HG03060 (cell line): ENCODE measurements around the gene ATP6V1F.

ENCODE experiments used
- ATAC-seq: cut with Tn5 transposase; IDR thresholded peaks from one replicate; pipeline ENCODE4 v1.9.1; 2021; ENCODE audit warnings: low read depth, moderate number of reproducible peaks; ENCODE audit not compliant: unreplicated experiment

The ATP6V1F gene

DNA sequence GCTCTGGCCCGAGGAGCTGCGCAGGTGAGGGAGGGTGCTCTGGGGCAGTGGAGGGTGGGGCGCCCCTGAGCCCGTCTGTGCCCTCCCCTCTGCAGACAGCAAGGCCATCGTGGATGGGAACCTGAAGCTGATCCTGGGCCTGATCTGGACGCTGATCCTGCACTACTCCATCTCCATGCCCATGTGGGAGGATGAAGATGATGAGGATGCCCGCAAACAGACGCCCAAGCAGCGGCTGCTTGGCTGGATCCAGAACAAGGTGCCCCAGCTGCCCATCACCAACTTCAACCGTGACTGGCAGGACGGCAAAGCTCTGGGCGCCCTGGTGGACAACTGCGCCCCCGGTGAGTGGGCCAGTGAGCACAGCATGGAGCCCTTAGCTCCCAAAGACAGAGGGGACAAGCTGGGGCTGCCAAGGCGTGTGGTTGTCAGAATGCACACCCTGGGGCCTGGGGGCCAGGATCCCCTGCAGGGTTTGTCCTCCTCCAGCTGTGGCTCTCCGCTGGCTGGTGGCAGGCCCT, 27.4 kb upstream of the ATP6V1F start:
- ATAC-seq: no peak

DNA sequence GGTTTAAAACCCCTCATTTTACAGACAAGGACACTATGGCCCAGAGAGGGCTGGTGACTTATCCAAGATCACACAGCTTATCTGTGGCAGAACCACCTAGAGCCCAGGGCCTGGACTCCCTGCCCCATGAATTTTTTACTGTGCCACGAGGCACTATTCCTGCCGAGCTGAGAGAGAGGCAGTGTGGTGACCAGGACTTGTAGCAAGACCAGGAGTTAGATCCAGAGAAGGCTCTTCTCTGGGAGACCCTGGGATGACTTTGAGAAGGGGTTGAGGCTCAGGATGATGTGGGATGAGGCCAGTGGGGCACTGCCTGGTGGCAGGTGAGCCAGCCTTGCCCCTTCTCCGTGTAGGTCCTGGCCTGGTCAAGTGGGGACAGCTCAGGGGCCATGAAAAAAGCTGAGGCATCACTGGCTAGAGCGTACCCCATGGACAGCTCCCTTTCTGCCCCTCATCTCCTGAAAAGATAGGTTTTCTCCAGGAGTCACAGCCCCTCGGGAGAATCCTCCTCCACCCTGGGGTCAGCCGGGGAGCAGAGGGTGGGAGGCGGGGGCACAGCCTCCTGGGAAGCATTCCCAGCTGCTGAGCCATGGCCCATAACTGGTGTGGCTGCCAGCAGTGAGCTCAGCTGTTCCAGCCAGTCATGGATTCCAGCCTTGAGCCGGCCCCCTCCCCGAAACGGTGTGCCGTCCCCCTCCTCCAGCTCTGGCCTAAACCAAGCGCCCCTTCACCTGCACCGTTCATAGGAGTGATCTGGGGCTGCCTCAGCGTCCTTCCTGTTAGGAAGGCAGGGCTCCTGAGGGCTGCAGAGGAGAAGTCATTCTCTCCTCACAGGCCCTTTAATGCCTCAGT, 26.6 kb upstream of the ATP6V1F start:
- ATAC-seq: no peak

DNA sequence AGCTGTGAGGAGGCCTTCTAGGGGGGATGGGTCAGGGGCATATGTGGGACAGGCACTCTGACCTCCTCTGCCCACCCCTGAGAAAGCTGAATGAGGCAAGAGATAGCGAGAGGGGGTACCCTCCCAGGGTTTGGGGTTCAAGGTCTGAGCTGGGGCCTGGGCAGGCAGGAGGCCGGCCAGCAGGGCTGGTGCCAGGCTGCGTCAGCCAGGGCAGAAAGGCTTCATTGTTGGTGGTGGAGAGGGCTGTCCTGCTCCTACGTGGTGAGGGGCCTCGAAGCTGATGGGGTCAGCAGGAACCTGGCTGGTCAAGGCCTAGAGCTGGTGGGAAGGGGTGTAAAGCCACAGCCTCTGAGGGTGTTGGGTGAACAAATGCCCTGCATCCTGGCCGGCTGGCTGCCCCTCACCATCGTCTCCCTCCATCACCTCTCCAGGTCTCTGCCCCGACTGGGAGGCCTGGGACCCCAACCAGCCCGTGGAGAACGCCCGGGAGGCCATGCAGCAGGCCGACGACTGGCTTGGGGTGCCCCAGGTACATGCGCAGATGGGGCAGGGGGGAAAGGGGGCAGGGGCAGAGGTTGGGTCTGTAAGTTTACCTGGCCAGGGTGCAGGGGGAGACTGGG, 25.8 kb upstream of the ATP6V1F start:
- ATAC-seq: no peak

DNA sequence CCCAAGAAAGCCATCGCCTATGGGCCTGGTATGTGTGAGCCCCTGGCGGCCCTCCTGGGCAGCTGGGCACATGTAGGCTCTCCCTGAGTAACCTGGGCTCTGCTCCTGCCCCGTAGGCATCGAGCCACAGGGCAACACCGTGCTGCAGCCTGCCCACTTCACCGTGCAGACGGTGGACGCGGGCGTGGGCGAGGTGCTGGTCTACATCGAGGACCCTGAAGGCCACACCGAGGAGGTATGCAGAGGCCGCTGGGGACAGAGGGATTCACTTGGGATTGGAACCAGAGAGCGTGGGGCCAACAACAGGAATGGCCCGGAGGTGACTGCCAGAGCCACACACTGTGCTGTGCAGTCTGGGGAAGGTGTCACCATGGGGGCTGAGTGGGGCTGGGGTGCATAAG, 25.1 kb upstream of the ATP6V1F start:
- no peak for ATAC-seq

DNA sequence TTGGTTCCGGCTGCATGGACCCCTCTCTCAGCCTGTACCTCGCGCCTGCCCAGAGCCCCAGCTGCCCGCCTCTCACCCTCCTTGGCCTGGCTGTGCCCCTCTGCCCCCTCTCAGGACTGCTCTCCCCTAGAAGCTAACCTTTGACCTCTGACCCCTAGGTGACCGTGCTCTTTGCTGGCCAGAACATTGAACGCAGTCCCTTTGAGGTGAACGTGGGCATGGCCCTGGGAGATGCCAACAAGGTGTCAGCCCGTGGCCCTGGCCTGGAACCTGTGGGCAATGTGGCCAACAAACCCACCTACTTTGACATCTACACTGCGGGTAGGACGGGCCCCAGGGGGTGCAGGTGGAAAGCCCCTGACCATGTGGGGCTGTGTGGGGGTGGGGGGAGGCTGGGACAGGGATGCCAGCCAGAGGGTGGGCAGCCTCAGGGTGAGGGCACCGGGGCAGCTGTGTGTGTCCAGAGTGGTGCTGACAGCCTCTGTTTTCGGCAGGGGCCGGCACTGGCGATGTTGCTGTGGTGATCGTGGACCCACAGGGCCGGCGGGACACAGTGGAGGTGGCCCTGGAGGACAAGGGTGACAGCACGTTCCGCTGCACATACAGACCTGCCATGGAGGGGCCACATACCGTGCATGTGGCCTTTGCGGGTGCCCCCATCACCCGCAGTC, 24.4 kb upstream of the ATP6V1F start:
- ATAC-seq: no peak

DNA sequence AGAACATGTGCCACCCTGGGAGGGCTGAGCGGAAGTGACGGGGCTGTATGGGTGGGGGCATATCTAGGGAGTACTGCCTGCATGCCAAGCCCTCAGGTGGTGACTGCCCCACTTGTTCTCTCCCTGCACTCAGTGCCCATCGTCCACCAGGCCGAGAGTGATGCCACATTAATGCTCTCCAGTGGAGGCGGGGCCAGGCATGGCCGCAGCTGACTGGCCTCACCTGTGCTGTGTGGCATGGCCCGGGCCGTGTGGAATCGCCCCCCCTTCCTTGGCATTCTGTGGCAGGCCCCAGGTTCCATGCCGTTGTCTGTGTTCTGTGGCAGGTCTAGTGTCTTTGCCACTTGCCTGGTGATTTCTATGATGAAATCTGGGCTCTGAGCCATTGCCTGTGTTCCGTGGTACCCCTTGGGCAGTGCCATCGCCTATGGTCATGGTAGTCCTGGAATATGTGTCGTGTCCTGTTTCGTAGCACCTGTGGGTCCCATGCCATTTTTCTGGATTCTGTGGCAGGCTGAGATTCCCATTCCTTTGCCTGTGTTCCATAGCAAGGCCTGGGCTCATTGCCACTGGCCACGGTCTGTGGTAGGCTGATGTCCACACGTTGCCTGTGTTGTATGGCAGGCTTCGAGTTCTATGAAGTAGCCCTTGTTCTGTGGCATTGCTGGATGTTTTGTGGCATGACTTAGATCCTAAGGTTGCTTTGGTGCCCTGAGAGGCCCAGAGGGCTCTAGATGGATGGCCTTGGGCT, 23.5 kb upstream of the ATP6V1F start:
- no peak for ATAC-seq

DNA sequence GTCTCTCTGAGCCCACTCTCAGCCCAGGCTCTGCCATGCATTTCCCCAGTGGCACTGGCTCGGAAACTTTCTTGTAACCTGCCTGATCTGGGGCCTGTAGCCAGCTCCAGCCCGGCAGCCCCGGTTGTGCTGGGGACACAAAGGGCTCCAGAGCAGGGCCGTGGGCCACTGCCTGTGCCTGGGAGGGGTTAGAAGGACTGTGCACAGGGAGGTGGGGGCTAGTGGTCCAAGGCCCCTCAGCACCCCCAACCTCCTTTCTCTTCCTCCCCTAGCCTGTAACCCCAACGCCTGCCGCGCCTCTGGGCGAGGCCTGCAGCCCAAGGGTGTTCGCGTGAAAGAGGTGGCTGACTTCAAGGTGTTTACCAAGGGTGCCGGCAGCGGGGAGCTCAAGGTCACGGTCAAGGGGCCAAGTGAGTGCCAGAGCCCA, 22.9 kb upstream of the ATP6V1F start:
- ATAC-seq: no peak

DNA sequence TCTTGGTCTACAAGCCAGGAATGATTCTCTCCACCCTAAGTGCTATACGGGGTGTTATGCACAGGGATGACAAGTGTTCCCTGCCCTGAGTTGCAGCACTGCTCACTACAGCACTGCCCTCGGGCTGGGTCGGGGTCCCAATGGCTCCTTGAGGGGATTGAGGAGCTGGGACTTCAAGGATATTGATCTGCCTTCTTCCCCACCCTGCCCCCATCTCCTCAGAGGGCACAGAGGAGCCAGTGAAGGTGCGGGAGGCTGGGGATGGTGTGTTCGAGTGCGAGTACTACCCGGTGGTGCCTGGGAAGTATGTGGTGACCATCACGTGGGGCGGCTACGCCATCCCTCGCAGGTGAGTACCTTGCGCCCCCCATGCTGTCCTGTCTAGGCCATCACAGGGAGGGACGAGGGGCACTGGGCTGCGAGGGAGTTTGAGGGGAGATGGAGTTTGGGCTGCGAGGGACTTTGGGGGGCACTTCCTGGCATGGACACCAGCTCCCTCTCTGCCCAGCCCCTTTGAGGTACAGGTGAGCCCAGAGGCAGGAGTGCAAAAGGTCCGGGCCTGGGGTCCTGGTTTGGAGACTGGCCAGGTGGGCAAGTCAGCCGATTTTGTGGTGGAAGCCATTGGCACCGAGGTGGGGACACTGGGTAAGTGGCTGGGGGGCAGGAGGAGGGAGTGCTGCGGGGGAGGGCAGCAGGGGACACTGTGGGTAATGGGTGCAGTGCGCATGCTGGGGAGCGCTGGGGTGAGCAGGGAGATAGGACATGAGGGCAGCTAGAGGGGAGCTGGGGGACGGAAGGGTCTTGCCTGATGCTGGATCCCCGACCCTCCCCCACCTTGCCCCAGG, 22.1 kb upstream of the ATP6V1F start:
- ATAC-seq: no peak

DNA sequence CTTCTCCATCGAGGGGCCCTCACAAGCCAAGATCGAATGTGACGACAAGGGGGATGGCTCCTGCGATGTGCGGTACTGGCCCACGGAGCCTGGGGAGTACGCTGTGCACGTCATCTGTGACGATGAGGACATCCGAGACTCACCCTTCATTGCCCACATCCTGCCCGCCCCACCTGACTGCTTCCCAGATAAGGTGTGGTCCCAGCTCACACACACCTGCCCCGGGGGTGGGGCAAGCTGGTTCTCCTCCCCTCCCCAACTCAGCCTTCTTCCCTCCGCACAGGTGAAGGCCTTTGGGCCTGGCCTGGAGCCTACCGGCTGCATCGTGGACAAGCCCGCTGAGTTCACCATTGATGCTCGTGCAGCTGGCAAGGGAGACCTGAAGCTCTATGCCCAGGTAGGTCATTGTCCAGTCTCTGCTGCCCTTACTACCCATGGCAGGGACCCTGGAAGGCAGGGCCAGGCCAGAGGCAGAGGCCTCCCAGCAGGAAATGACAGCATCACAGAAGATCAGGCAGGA, 21.4 kb upstream of the ATP6V1F start:
- no peak for ATAC-seq

DNA sequence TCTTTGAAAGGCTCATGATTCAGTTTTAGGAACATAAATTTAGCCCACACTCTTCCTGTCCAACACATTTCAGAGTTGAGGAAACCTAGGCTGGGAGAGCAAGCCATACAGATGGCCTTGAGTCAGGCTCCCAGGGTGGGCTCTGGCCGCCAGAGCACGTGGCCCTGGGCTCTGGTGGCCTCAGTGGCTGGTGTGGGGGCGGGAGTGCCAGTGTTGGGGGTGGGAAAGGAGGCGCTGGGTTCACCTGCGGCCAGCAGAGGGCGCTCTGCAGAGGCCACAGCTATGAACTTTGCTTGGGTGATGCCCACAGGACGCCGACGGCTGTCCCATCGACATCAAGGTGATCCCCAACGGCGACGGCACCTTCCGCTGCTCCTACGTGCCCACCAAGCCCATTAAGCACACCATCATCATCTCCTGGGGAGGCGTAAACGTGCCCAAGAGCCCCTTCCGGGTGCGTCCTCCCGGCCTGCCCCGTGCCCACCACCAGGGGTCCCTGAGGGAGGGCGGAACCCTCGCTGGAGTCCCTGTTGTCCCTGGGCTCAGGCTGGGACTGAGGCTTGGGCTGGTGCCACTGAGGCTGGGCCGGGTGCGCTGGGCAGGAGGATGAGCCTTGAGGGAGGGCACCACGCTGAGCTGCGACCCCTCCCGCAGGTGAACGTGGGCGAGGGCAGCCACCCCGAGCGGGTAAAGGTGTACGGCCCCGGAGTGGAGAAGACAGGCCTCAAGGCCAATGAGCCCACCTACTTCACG, 20.6 kb upstream of the ATP6V1F start:
- no peak for ATAC-seq

DNA sequence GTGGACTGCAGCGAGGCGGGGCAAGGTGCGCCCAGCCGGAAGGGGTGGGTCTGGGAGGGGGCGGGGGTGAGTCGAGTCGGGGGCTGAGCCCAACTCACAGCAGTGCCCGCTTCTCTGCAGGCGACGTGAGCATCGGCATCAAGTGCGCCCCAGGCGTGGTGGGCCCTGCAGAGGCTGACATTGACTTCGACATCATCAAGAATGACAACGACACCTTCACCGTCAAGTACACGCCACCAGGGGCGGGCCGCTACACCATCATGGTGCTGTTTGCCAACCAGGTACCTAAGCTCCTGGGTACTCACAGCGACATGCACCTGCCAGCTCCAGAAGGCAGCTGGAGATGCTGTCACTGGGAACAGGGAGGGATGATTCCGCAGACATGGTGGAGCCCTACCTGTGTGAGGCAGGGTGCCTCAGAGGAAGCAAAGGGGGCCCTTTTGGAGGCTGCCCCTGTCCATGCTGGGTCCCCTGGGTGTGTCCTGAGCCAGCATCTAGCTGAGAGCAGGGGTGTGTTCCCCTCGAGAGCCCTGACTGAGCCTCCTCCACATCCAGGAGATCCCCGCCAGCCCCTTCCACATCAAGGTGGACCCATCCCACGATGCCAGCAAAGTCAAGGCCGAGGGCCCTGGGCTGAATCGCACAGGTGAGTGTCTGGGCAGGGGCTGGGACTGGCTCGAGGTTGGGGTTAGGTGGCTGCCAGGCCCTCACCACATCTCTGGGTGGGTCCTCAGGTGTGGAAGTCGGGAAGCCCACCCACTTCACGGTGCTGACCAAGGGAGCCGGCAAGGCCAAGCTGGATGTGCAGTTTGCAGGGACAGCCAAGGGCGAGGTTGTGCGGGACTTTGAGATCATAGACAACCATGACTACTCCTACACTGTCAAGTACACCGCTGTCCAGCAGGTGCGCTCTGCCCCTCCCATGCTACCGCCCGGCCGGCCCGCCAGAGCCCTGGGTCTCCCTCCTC, 19.7 kb upstream of the ATP6V1F start:
- ATAC-seq: no peak

DNA sequence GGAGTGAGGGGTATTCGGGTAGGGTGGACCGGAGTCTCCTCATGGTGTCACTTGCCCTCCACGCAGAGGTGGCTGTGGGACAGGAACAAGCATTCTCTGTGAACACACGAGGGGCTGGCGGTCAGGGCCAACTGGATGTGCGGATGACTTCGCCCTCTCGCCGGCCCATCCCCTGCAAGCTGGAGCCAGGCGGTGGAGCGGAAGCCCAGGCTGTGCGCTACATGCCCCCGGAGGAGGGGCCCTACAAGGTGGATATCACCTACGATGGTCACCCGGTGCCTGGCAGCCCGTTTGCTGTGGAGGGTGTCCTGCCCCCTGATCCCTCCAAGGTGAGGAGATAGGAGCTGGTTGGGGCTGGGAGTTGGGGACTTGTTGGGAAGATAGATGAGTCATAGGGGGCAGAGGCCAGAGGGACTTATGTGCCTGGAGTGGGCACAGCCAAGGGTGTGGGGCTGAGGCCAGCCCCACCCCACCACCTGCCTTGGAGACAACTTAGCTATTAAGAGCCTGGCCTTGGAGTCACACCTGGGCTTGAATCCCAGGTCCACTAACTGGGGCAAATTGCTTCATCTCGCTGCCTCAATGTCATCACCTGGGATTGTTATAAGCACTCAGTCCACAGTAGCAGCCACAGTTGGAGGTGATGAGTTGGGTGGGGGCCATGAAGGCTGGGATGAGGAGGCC, 18.6 kb upstream of the ATP6V1F start:
- no peak for ATAC-seq

DNA sequence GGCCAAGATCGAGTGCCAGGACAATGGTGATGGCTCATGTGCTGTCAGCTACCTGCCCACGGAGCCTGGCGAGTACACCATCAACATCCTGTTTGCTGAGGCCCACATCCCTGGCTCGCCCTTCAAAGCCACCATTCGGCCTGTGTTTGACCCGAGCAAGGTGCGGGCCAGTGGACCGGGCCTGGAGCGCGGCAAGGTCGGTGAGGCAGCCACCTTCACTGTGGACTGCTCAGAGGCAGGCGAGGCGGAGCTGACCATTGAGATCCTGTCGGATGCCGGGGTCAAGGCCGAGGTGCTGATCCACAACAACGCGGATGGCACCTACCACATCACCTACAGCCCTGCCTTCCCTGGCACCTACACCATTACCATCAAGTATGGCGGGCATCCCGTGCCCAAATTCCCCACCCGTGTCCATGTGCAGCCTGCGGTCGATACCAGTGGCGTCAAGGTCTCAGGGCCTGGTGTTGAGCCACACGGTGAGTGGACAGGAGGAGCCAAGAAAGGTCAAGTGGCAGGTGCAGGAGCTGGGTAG, 17.8 kb upstream of the ATP6V1F start:
- ATAC-seq: no peak

DNA sequence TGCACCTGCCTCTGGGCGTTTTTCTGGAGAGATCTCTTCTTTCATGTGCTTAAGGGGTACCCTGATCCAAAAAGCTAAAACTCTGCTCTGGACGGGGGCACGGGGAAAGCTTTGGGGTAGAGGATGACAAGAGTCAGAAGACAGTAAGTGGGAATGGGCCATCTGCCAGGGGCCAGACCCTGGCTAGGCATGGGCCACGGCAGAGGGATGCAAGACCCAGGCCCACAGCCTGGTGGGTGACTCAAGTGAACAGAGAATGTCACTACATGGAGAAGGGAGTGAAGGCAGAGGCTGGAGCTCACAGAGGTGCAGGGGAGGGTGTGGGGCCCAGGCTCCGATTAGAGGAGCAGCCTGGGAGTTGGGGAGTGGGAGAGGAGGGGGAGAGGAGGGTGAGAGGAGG, 17.2 kb upstream of the ATP6V1F start:
- no peak for ATAC-seq

DNA sequence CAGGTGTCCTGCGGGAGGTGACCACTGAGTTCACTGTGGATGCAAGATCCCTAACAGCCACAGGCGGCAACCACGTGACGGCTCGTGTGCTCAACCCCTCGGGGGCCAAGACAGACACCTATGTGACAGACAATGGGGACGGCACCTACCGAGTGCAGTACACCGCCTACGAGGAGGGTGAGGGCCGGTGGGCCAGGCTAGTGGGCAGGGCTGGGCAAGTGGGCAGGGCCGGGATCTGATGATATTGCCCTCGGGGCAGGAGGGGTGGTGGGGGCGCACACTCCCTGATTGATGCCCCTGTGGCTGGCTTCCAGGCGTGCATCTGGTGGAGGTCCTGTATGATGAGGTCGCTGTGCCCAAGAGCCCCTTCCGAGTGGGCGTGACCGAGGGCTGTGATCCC, 16.7 kb upstream of the ATP6V1F start:
- no peak for ATAC-seq

DNA sequence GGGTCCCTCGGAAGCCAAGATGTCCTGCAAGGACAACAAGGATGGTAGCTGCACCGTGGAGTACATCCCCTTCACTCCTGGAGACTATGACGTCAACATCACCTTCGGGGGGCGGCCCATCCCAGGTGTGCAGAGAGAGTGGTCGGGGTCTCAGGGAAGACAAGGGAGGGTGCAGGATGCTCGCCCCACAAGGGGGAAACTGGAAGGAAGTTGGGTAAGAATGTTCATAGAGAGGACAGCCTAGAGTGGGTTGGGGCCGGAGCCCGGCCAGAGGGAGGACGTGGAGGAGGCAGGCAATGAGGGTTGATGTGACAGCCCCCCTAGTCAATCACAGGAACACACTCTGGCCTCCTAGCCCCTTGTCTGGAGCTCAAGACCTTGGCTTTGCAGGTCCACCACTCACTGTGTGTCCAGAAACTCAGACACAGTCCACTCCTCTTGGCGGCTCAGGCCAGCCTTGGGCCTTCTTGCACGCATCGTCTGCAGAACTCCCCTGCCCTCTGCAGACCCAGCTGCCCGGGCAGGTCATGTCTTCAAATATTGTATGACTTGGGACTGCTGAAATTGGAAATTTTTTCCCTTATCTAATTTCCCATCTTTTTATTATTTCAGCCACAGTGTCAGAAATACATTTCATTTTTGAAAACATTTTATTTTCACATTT, 15.7 kb upstream of the ATP6V1F start:
- ATAC-seq: no peak
